Keratinocyte (primary cell): ENCODE measurements around the gene HSP90AB1. TPM values are rescaled to one million over a fixed set of nuclear protein-coding genes. Genes with fewer than 3 reads are reported as not detected.

Source experiments
- DNase-seq: peaks from one replicate; pipeline ENCODE4 v3.0.0-alpha.2; 2011; ENCODE audit warnings: low read depth, missing footprints, low spot score
- FAIRE-seq: peaks from 2 replicates; lab custom pipeline; 2011; peaks lifted over from hg19 to GRCh38; lab: Jason Lieb, UNC
- H2AFZ ChIP-seq: 2 replicates; pipeline ENCODE4 v1.6.0; 2012; ENCODE audit warnings: low read length, control low read depth, inconsistent platforms; ENCODE audit not compliant: control insufficient read depth
- H3K27ac ChIP-seq: 2 replicates; pipeline ENCODE4 v1.5.1; 2011; ENCODE audit warnings: low read length; ENCODE audit not compliant: control insufficient read depth, insufficient read depth
- H3K27me3 ChIP-seq: 3 replicates; pipeline ENCODE4 v1.6.0; 2011; ENCODE audit warnings: low read length; ENCODE audit not compliant: control insufficient read depth, insufficient read depth; ENCODE audit errors: extremely low read depth
- H3K36me3 ChIP-seq, 2 experiments: 2 replicates in 1 of 2; 3 replicates in 1 of 2; pipeline ENCODE4 v1.5.1; 2011; ENCODE audit warnings: low read length in 2 of 2, mild to moderate bottlenecking in 1 of 2; ENCODE audit not compliant: control insufficient read depth in 2 of 2, insufficient read depth in 2 of 2; ENCODE audit errors: extremely low read depth in 1 of 2
- H3K4me1 ChIP-seq: 3 replicates; pipeline ENCODE4 v1.5.1; 2011; ENCODE audit warnings: low read length; ENCODE audit not compliant: control insufficient read depth, insufficient read depth; ENCODE audit errors: extremely low read depth
- H3K4me2 ChIP-seq: 3 replicates; pipeline ENCODE4 v1.6.0; 2011; ENCODE audit warnings: low read depth, low read length; ENCODE audit not compliant: control insufficient read depth, insufficient read depth; ENCODE audit errors: extremely low read depth
- H3K4me3 ChIP-seq, 3 experiments: fragments of 200-600 bp in 1 of 3; sonication (generic) in 1 of 3; 2 replicates in 2 of 3; 3 replicates in 1 of 3; pipeline ENCODE4 v1.5.1; 2011 to 2016; ENCODE audit warnings: low read length in 3 of 3, mild to moderate bottlenecking in 3 of 3, control low read depth in 2 of 3, inconsistent platforms in 1 of 3, low read depth in 1 of 3, mixed read lengths in 1 of 3, mixed run types in 1 of 3, moderate library complexity in 1 of 3; ENCODE audit not compliant: control insufficient read depth in 2 of 3, insufficient read depth in 2 of 3; ENCODE audit errors: extremely low read depth in 1 of 3
- H3K79me2 ChIP-seq: 2 replicates; pipeline ENCODE4 v1.6.0; 2012; ENCODE audit warnings: low read length; ENCODE audit not compliant: control insufficient read depth, insufficient read depth
- H3K9ac ChIP-seq: 3 replicates; pipeline ENCODE4 v1.6.0; 2011; ENCODE audit warnings: low read length; ENCODE audit not compliant: control insufficient read depth, insufficient read depth; ENCODE audit errors: extremely low read depth
- H3K9me1 ChIP-seq: 3 replicates; pipeline ENCODE4 v1.6.0; 2011; ENCODE audit warnings: low read length; ENCODE audit not compliant: control insufficient read depth, insufficient read depth; ENCODE audit errors: extremely low read depth
- H3K9me3 ChIP-seq: 2 replicates; pipeline ENCODE4 v1.5.1; 2012; ENCODE audit warnings: low read depth, low read length; ENCODE audit not compliant: control insufficient read depth
- H4K20me1 ChIP-seq: 3 replicates; pipeline ENCODE4 v1.6.0; 2011; ENCODE audit warnings: low read length; ENCODE audit not compliant: control insufficient read depth, insufficient read depth; ENCODE audit errors: extremely low read depth
- CTCF ChIP-seq, 3 experiments: IDR thresholded peaks in 1 of 3; conservative IDR thresholded peaks in 1 of 3; optimal IDR thresholded peaks in 1 of 3; 2 replicates in 2 of 3; 3 replicates in 1 of 3; pipeline versions ENCODE3 to v1.5.1; 2011; ENCODE audit warnings: low read length in 3 of 3, mild to moderate bottlenecking in 3 of 3, moderate library complexity in 2 of 3, control low read depth in 1 of 3, inconsistent platforms in 1 of 3; ENCODE audit not compliant: insufficient read depth in 2 of 3; ENCODE audit errors: extremely low read depth in 1 of 3
- EZH2 ChIP-seq: IDR thresholded peaks from one replicate; pipeline ENCODE4 v1.6.1; 2012; ENCODE audit warnings: inconsistent platforms, mild to moderate bottlenecking, low read length, moderate library complexity
- dilution Hi-C: fragments of 300-500 bp; cut with MboI; formaldehyde crosslinking; loops from one replicate; pipeline ENCODE4 v1.7.0; 2020; ENCODE audit warnings: low sequenced_read_pairs; ENCODE audit not compliant: extremely low pct_ligation_motif_present
- polyA plus RNA-seq, 5 experiments: library from polyadenylated mRNA; depleted of rRNA in 3 of 5; stranded (reverse) in 3 of 5; stranded (forward) in 1 of 5; unstranded in 1 of 5; fragments of >200 nt; gene quantifications; 1 replicate in 1 of 5; 2 replicates in 3 of 5; 3 replicates in 1 of 5; pipeline versions ENCODE4 v1.2.1 to v1.2.3, GENCODE V29; 2011 to 2012; ENCODE audit warnings: missing spikeins in 2 of 5, low read depth in 1 of 5, low replicate concordance in 1 of 5

Gene HSP90AB1
- polyA plus RNA-seq, 1 donor (not counting 4 experiments of a cell fraction or from before 2014, with no cell fraction given), result 1,089 TPM

- Histone ChIP-seq H3K36me3 (no peaks in the 10 kb centered on the region), H3K79me2 (no peaks in the 10 kb centered on the region), H3K27me3 (no peaks in the 10 kb centered on the region), H3K4me3 (no peak overlapping the region), H3K9me1 (no peaks in the 10 kb centered on the region), H3K4me1 (peaks cover 37% of the 10 kb centered on the region), H3K27ac (no peak overlapping the region), H3K4me2 (no peak overlapping the region), H2AFZ (no peak overlapping the region), H3K9me3 (no peaks in the 10 kb centered on the region), H4K20me1 (no peaks in the 10 kb centered on the region), H3K9ac (no peak overlapping the region)
- no peak for DNase-seq
- dilution Hi-C loops, result no loop called here
- TF ChIP-seq EZH2 (no peak), CTCF (optimal IDR thresholded peaks at IDR 0.05 in 1 of 3, IDR thresholded peaks at IDR 0.05 in 1 of 3, conservative IDR thresholded peaks at IDR 0.05 in 1 of 3; ENCODE audit: extremely low read depth in 1 of 3, insufficient read depth in 2 of 3, low read length in 3 of 3) (no peak)
- FAIRE-seq, result no peak
Measured at GRCh38 chr6:44202972-44203750, 43.7 kb upstream of the HSP90AB1 start.

DNA sequence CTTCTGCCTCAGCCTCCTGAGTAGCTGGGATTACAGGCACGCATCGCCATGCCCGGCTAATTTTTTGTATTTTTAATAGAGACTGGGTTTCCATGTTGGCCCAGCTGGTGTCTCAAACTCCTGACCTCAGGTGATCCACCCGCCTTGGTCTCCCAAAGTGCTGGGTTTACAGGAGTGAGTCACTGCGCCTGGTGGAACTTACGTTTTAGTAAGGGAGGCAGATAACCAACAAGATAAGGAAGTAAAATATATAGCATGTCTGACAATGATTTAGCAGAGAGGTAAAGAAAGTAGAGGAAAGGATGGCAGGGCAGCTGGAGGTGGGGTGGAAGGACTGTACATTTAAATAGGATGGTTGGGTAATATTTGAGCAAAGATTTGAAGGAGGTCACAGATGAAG lies 42.9 kb upstream of the HSP90AB1 start:
- no peaks in the 10 kb centered on the region for H3K9me1 ChIP-seq
- no peak overlapping the region for H3K9ac ChIP-seq
- no peak overlapping the region for H3K27ac ChIP-seq
- dilution Hi-C loops, result no loop called here
- TF ChIP-seq CTCF (optimal IDR thresholded peaks at IDR 0.05 in 1 of 3, IDR thresholded peaks at IDR 0.05 in 1 of 3, conservative IDR thresholded peaks at IDR 0.05 in 1 of 3; ENCODE audit: extremely low read depth in 1 of 3, insufficient read depth in 2 of 3, low read length in 3 of 3), result no peak
- no peak for TF ChIP-seq EZH2
- DNase-seq (no peak), FAIRE-seq (no peak)
- no peaks in the 10 kb centered on the region for H3K27me3 ChIP-seq
- no peak overlapping the region for H3K4me2 ChIP-seq
- no peaks in the 10 kb centered on the region for H4K20me1 ChIP-seq
- H3K4me3 ChIP-seq, result no peak overlapping the region
- H3K4me1 ChIP-seq, result peaks cover 37% of the 10 kb centered on the region
- no peaks in the 10 kb centered on the region for H3K9me3 ChIP-seq
- H3K79me2 ChIP-seq, result no peaks in the 10 kb centered on the region
- H3K36me3 ChIP-seq, result no peaks in the 10 kb centered on the region
- H2AFZ ChIP-seq, result peak overlapping the region; percentile 24
